CD4-positive, alpha-beta T cell treated with Interleukin-2 at 100 ng/mL for 4 hours (primary cell): Measurements from ENCODE around the gene RPA3.

Experiments used
- DNase-seq: peaks from one replicate; pipeline ENCODE4 v3.0.0-alpha.2; 2020; ENCODE audit warnings: low spot score

Gene RPA3

DNA sequence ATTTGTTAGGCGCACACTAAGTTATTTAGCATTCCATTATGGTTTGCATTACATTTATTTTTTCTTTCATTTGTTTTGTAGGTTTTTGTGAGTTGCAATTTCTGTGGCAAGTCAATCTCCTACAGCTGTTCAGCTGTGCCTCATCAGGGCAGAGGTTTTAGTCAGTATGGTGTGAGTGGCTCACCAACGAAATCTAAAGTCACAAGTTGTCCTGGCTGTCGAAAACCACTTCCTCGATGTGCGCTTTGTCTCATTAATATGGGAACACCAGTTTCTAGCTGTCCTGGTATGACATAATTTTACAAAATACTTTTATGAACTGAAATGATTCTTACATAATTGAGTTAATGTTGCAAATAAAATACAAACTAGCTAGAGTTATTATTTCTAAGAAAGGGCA is 122.2 kb downstream of the RPA3 start:
- DNase-seq = peak; percentile 11

DNA sequence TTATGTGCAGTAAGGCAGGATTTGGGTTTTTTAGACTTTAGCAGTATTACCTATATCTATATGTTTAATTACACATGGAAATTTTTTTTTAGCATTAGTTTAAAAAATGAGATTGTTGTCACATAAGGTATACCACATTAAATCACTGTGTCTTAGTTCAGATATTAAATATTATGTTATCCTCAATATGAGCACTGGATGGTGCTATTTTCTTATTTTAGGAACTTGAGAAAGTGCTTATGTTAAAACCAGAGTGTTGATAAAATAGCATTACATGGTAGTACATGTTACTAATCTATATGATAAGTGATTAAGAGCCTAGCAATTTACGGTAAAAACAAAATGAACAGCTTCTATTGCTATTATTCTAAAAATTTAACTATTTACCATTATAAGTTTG is 123.0 kb downstream of the RPA3 start:
- DNase-seq = peak; percentile 43
